Fibroblast of skin of abdomen (primary cell): ENCODE data around the gene LEFTY2. TPM values are rescaled to one million over a fixed set of nuclear protein-coding genes. Genes with fewer than 3 reads are reported as not detected.
"Not testable (repeated sequence)": the region's sequence is repeated elsewhere in the genome, so short reads cannot be mapped to it uniquely, and the experiment has no call there.

Source experiments
- DNase-seq: peaks from one replicate; pipeline ENCODE4 v3.0.0-alpha.2; 2013
- polyA plus RNA-seq, 2 experiments: library from polyadenylated mRNA; unstranded; fragments of 120-200 nt; gene quantifications; one replicate each; pipeline ENCODE4 v1.2.1, GENCODE V29; 2013; ENCODE audit not compliant: insufficient read length in 2 of 2

Gene LEFTY2, protein sequence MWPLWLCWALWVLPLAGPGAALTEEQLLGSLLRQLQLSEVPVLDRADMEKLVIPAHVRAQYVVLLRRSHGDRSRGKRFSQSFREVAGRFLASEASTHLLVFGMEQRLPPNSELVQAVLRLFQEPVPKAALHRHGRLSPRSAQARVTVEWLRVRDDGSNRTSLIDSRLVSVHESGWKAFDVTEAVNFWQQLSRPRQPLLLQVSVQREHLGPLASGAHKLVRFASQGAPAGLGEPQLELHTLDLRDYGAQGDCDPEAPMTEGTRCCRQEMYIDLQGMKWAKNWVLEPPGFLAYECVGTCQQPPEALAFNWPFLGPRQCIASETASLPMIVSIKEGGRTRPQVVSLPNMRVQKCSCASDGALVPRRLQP
- polyA plus RNA-seq (2013, experiment 1 of 2; ENCODE audit: insufficient read length): 0.06 TPM
- not detected for polyA plus RNA-seq (2013, experiment 2 of 2; ENCODE audit: insufficient read length)

DNA sequence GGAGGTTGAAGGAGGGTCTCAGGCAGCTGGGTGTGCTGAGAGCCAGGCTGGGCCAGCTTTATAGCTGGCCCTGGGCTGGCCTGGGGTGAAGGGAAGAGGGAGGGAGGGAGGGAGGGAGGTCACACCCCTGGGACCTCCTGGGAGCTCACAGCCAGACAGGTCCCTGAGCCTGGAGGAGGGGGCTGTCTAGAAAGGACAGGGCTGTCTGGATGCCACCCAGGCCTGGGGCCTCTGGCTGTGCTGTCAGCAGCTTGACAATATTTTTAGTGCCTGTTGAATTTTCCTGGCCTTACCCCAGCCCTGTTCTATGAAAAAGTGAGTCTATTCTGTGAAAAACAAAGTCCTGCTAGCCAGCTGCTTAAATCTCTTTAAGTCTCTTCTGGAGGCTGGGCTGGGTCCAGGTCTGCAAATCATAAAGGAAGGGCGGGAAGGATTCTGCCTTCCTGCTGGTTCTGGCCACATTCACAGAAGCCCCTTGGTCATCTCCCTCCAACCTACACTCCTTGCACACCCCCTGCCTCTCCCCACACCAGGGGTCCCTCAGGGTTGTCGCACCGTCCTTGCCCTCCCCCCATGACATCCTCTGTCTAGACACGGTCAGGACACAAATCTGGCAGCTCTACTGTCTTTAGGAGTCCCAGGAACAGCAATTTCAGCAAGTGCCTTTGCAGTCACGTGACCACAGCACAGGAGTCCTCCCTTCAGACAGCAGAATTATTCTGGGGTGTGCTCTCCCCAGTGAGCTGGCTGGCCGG lies at the start of gene LEFTY2:
TSS of gene LEFTY2 (minus strand) at position 34 of the 755 bp plus-strand sequence. CDS start 80 bp downstream, outside the sequence.
- no peak for DNase-seq

DNA sequence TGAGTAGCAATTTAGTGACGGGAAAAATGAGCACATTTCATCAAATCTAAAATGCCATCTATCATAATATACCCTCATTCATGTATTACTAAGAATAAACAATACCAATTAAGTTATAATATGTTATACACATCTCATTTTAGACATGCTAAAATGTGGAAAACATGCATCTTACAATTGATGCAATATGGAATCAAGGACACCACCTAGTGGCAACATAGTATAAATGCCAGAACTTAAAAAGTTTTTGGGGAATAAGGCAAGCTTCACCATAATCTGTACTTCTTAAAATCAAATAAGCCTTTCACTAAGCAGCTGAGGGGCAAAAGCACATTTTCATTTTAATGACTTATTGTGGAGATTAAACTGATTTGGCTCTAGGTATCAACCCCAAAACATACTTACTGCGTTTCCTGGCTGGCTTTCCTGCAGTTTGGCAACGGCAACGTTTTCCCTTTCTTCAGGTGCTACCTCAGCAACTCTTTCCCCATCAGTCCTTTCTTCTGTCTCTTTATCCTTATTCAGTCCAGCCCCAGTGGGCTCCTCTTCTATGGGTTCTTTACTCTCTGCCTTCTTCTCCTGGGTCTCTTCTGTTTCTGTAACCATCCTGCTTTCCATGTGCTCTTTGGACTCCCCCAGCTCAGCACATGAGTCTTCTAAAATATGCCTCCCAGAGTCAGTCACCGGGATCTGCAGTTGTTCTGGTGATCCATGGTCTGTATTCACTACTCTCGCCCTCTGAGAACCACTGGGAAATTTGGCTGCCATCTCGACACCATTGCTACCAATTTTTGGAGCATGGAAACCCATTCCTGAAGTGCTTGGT lies 46.7 kb upstream of the LEFTY2 start:
- DNase-seq: peak; percentile 28

DNA sequence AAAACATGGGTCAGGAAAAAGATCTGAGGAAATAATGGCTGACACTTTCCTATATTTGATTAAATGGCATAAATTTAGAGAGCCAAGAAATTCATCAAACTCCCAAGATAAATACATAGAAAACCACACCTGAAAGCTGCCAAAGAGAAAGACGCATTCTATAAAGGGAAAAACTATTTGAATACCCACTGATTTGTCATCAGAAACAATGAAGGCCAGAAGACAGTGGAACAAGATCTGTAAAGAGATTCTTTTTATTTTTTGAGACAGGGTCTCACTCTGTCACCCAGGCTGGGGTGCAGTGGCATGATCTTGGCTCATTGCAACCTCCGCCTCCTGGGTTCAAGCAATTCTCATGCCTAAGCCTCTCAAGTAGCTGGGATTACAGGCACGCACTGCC lies 40.7 kb upstream of the LEFTY2 start:
- DNase-seq: no peak

DNA sequence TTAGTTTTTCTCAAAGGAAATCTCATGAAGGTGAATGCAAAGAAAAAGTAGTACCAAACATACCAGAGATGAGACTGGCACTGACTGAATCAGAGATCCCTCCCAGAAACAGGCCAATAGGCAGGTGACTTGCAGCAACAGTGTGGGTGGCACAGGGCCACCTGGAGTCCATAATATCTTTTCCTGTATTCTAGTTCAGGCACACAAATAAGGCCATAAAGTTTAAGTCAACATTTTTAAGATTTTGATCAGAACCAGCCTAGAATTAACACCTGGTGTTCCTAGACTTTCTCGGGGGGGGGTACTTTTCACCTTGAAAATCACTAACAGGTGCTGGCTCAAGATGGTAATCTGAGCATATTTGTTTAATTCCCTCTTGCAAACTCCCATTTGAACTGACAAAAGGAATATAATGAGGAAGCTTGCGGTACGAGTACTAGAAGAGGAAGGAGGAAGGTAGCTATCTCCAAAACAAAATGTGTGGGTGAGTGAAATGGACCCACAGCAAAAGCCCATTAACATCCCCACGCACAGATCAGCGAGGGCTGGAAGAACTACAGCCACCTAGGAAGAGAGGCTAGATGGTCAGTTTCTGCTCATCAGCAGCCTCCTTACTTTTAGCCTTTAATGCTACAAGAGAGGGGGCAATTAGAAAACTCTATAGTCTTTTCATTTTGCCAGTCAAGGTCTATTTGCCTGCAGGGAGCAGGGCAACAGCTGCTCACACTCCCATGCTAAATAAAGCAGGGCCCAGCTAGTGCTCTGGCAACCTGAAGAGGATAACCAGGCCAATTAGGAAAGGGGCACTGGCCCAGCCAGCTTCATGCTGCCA lies 39.2 kb upstream of the LEFTY2 start:
- no peak for DNase-seq

DNA sequence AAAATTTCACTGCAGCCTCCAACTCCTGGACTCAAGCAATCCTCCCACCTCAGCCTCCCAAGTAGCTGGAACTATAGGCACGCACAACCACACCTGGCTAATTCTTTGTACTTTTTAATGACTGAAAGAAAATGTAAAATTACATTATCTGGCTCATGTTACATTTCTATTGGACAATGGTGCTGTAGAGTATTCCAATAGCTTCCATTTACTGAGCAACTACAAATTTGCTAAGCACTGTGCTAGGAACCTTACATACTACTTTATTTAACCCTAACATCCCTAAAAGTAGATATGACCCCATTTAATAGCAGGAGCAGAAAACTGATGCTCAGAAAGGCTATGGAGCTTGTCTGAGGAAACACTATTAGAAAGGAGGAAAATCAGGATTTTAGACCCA lies 38.4 kb upstream of the LEFTY2 start:
- DNase-seq: no peak

DNA sequence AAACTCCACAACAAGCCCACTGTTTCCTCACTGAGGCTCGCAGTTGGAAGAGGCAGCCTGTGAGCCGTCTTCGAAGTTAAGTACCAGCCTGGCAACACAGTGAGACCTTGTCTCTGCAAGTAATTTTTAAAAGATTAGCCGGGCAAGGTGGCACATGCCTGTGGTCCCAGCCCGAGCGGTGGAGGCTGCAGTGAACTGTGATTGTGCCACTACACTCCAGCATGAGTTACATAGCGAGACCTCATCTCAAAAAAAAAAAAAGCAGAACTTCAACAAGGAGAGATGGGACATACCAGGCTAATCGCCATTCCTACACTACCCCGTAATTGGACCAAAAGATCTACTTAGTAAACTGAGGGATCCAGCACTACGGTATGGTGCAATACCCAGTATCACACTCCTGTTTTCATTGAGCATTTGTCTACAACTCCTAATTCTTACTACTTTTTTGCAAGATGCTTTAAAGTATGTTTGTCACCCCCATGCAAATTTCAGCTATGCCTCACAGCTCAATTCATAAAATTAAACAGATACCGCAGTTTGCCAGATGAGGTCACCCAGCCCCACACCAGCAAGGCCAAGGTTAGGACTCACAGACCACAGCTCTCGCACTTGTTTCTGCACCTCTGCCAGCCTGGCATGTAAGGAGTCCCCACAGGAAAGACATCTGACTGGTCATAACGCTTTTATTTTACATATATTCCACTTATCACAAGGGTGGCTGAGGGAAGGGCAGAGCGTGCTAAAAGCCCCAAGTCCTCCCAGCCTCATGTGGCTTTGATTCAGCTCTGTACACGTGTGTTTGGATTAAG lies 37.1 kb upstream of the LEFTY2 start:
- no peak for DNase-seq

DNA sequence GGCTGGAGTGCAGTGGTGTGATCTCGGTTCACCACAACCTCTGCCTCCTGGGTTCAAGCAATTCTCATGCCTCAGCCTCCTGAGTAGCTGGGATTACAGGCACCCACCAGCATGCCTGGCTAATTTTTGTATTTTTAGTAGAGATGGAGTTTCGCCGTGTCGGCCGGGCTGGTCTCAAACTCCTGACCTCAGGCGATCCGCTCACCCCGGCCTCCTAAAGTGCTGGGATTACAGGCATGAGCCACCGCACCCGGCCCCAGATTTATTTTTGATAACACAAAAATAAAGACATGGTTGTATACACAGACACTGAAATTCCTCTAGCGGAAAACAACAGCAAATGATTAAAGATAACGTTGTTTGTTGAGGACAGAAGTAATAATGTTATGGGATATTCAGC lies 34.1 kb upstream of the LEFTY2 start:
- DNase-seq: not testable (repeated sequence)

DNA sequence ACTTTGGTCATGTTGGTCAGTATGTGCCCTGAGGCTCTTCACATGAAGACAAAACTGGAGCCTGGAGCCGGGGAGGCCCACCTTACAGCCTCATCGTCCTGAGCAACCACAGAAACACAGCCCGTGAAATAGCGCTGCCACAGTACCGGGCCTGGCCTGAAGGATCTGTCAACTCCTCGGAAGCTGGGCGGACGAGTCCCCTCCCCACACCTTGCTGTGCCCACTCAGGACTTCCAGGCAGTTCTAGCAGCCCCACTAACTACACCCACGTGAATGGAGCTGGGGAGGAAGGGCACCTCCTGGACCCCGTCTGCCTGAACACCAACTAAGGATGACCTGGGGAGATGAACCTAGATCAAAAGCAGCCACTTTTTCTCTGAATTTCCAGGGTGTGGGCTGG lies 33.4 kb upstream of the LEFTY2 start:
- DNase-seq: no peak

DNA sequence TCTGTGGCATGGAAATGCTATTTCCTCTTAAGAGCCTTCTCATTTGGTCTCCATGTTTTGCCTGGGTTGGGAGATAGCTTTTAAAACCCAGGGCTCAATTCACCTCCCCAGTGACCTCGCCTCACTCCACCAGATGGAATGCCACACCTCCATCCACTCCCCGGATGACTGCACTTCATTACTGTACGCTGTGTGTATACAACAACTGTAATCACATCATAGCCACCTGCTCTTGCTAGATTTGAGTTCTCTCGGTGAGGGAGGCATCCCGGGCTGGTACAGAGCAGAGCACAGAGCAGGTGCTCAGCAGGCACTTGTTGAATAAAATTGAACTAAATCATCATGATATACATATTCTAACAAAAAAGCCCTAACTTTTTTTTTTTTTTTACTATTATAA lies 32.1 kb upstream of the LEFTY2 start:
- no peak for DNase-seq

DNA sequence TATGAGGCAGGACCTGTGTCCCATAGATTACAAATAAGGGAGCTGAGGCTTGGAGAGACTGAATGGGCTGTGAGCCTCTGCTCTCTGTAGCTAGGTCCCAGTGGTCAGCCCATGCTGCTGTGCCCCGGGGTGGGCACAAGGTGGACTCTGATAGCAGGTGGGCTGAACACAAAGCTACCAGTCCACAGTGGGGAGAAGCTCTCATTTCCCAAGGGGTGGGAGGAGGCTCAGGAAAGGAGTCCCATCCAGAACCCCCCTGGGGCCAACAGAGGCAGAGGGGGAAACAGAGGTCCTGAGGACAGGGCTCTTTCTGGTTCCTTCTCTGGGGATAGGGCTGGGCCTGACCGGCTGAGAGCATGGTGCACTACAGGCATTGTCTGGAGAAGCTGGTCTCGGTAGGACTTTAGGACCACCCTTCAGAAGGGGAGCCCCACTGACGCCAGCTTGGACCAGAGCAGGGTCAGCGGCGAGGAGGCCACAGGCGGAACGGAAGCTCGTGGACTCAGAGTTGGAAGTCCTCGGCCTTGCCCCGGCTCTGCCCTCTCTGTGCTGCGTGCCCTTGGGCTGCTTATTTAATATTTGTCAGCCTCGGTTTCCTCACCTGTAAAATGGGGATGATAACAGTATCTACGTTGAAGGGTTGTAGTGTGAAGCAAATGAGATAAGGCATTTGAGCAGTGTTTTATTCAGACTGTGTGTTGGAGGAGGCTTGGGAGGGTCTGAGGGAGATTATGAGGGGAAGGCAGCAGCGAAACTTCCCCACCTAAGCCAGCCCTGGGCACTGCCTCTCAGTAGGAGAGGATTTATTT lies 31.5 kb upstream of the LEFTY2 start:
- DNase-seq: no peak

DNA sequence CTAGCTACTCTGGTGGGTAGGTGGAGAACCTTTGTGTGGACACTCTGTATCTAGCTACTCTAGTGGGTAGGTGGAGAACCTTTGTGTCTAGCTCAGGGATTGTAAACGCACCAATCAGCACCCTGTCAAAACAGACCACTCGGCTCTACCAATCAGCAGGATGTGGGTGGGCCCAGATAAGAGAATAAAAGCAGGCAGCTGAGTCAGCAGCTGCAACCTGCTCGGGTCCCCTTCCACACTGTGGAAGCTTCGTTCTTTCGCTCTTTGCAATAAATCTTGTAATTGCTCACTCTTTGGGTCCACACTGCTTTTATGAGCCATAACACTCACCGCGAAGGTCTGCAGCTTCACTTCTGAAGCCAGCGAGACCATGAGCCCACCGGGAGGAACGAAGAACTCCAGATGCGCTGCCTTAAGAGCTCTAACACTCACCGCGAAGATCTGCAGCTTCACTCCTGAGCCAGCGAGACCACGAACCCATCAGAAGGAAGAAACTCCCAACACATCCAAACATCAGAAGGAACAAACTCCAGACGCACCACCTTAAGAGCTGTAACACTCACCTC lies 29.7 kb upstream of the LEFTY2 start:
- DNase-seq: not testable (repeated sequence)

DNA sequence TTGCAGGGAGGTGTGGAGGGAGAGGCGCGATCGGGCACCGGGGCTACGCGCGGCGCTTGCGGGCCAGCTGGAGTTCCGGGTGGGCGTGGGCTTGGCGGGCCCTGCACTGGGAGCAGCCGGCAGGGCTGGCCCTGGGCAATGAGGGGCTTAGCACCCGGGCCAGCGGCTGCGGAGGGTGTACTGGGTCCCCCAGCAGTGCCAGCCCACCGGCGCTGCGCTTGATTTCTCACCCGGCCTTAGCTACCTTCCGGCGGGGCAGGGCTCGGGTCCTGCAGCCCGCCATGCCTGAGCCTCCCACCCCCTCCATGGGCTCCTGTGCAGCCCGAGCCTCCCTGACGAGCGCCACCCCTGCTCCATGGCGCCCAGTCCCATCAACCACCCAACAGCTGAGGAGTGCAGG lies 28.7 kb upstream of the LEFTY2 start:
- not testable (repeated sequence) for DNase-seq

DNA sequence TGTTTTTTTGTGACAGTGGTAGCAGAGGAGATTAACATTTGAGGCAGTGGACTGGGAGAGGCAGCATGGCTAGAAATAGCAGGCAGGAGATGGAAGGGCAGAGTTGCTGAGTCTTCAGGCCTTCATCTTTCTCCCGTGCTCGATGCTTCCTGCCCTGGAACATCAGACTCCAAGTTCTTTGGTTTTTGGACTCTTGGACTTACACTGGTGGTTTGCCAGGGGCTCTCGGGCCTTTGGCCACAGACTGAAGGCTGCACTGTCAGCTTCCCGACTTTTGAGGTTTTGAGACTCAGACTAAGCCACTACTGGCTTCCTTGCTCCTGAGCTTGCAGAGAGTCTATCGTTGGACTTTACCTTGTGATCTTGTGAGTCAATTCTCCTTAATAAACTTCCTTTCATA lies 24.2 kb upstream of the LEFTY2 start:
- DNase-seq: no peak

DNA sequence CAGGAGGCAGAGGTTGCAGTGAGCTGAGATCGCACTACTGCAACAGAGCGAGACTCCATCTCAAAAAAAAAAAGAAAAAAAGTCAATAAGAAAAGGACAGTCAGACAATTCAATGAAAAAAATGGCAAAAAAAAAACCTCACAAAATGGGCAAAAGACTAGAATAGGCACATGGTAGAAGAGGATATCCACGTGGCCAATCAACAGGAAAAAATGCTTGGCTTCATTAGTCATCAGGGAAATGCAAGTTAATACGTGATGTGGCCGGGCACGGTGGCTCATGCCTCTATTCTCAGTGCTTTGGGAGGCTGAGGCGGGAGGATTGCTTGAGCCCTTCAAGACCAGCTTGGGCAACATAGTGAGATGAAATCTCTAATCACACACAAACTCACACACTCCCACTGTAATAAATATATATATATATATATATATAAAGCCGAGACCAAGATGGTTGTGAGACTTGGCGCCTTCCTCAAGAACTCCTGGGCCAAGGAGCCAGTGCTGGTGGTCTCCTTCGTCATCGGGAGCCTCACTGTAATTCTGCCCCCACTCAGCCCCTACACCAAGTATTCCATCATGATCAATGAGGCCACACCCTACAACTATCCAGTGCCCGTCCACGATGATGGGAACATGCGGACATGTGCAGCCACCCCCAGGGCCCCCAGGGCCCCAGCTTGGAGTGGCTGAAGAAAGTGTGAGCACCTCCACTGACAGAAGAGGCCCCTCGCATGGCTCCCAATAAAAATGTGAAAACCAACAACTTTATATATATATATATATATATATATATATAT lies 22.9 kb upstream of the LEFTY2 start:
- no peak for DNase-seq

DNA sequence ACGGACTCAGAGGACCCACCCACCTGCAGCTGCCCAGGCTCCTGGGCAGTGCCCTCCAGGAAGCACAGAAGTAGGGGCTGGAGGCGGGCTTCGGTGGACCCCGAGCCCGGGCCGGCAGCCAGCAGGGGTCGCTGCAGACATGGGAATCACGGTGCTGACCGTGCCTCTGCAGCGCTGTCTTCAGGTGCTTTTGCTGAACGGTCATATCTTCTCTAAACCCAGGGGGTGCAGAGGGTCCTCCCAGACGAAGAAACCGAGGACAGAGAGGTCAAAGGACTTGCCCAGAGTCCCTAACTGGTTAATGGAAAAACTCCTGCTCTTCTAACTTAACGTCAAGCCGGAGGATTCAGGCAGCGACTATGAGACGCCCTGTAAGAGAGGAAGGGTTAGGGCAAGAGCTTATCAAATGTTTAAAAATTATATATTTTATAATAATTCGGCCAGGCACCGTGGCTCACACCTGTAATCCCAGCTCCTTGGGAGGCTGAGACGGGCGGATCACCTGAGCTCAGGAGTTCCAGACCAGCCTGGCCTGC lies 21.5 kb upstream of the LEFTY2 start:
- DNase-seq: no peak

DNA sequence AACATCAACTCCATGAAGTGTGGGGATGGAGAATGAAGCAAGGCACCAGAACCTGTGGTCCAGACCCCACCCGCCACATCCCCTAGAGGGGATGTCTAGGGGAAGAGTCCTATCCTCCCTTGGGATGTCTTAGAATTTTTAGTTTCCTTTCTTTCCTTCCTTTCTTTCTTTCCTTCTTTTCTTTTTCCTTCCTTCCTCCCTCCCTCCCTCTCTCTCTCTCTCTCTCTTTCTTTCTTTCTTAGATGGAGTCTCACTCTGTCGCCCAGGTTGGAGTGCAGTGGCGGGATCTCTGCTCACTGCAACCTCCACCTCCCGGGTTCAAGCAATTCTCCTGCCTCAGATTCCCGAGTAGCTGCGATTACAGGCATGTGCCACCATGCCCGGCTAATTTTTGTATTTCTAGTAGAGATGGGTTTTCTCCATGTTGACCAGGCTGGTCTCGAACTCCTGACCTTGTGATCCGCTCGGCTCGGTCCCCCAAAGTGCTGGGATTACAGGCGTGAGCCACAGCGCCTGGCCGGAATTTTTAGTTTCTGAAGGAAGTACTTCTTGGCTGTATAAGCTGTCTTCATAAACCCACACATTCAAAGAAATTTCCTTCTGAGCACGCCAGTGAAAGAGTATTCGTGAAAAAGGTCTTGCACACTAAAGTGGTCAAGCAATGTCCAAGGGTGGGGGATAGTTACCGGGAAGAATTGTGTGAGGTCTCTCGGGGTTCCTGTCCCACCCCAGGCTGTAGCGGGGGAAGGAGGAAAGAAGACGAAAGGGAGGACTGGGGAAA lies 20.8 kb upstream of the LEFTY2 start:
- no peak for DNase-seq

DNA sequence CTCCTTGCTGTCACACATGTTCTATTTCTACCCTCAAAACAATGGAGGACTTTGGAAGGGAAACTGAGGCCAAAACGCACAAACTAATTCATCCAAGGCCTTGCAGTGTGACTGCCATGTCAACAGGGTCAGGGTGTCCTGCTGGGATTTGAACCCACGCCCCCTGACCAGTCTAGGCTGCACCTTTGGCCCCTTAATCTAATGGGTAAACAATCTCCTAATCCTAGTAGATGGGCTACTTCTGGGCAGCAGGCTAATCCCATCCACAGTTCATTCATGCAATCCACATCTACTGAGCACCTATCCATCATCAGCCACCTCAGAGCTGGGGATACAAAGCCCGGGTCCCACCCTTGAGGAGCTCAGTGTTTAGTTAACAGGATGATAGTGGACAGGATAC lies 17.0 kb upstream of the LEFTY2 start:
- DNase-seq: no peak

DNA sequence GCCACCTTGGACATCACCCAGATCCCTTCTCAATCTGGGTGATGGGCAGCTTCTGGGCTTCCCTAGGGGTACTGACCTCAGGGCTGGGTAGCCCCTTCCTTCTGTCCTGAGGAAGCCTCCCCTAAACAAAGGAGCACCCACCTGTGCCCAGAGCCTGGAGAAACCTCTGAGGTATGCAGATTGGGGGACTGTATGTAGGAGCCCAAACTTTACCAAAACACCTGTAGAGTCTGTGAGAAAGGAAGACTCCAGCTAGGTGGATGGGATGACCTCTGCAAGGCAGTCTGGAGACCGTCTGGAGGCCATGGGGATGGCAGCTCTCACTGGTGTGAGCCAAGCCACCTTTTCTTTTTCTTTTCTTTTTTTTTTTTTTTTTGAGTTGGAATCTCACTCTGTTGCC lies 13.7 kb upstream of the LEFTY2 start:
- DNase-seq: no peak
